CD4-positive, alpha-beta T cell treated with Interleukin-2 at 100 ng/mL for 4 hours (primary cell): ENCODE results near the gene KRTAP1-4.
"Not testable (repeated sequence)": the region's sequence is repeated elsewhere in the genome, so short reads cannot be mapped to it uniquely, and the experiment has no call there.

Experiments used
- DNase-seq: peaks from one replicate; pipeline ENCODE4 v3.0.0-alpha.2; 2020; ENCODE audit warnings: low spot score

The KRTAP1-4 gene

GRCh38 chr17:41029633-41030245, at the start of gene KRTAP1-4:
TSS of gene KRTAP1-4 (minus strand) at chr17:41030195. CDS start at chr17:41030078, 117 bp downstream.
- no peak for DNase-seq

- DNase-seq = no peak
Observed at GRCh38 chr17:41076788-41077187, 46.8 kb upstream of the KRTAP1-4 start.

- no peak for DNase-seq
Observed at GRCh38 chr17:41073676-41074075, 43.7 kb upstream of the KRTAP1-4 start.

- no peak for DNase-seq
Observed at GRCh38 chr17:41071606-41072360, 41.8 kb upstream of the KRTAP1-4 start.

GRCh38 chr17:41069031-41069430, 39.0 kb upstream of the KRTAP1-4 start:
- no peak for DNase-seq

- no peak for DNase-seq
Observed at GRCh38 chr17:41067281-41067680, 37.3 kb upstream of the KRTAP1-4 start.

- no peak for DNase-seq
Observed at GRCh38 chr17:41065829-41066624, 36.0 kb upstream of the KRTAP1-4 start, which contains the start of gene KRTAP2-4. TSS of gene KRTAP2-4 (minus strand) at chr17:41065879. CDS start at chr17:41065845, 34 bp downstream.

- not testable (repeated sequence) for DNase-seq
Observed at GRCh38 chr17:41065016-41065689, 35.2 kb upstream of the KRTAP1-4 start.

- no peak for DNase-seq
Observed at GRCh38 chr17:41064301-41064700, 34.3 kb upstream of the KRTAP1-4 start.

GRCh38 chr17:41063449-41063848, 33.5 kb upstream of the KRTAP1-4 start:
- no peak for DNase-seq

- DNase-seq = no peak
Observed at GRCh38 chr17:41061964-41062363, 32.0 kb upstream of the KRTAP1-4 start.

- DNase-seq = no peak
Observed at GRCh38 chr17:41060052-41060604, 30.1 kb upstream of the KRTAP1-4 start, which contains the start of gene KRTAP2-3. TSS of gene KRTAP2-3 (minus strand) at chr17:41060114. CDS start at chr17:41060050, 64 bp downstream.

GRCh38 chr17:41059276-41060051, 29.5 kb upstream of the KRTAP1-4 start:
- DNase-seq = not testable (repeated sequence)

- DNase-seq = no peak
Observed at GRCh38 chr17:41058741-41059140, 28.7 kb upstream of the KRTAP1-4 start.

GRCh38 chr17:41057547-41057946, 27.6 kb upstream of the KRTAP1-4 start:
- DNase-seq = no peak

- not testable (repeated sequence) for DNase-seq
Observed at GRCh38 chr17:41055130-41055529, 25.1 kb upstream of the KRTAP1-4 start, which contains the start of gene KRTAP2-2. TSS of gene KRTAP2-2 (minus strand) at chr17:41055230. CDS start at chr17:41055211, 19 bp downstream.

GRCh38 chr17:41054556-41054955, 24.6 kb upstream of the KRTAP1-4 start:
- not testable (repeated sequence) for DNase-seq

GRCh38 chr17:41054025-41054424, 24.0 kb upstream of the KRTAP1-4 start:
- no peak for DNase-seq

GRCh38 chr17:41052566-41052965, 22.6 kb upstream of the KRTAP1-4 start:
- DNase-seq = no peak

- no peak for DNase-seq
Observed at GRCh38 chr17:41049110-41049509, 19.1 kb upstream of the KRTAP1-4 start.

- no peak for DNase-seq
Observed at GRCh38 chr17:41048441-41048840, 18.4 kb upstream of the KRTAP1-4 start.
